Transverse colon (tissue), 4 donors: Measurements from ENCODE around the gene HNRNPF.

ENCODE experiments used
- EP300 ChIP-seq: sonication (generic); formaldehyde crosslinking; IDR thresholded peaks from one replicate; pipeline ENCODE4 v1.6.1; 2017; ENCODE audit warnings: antibody characterized with exemption, low read depth
- POLR2A ChIP-seq: fragments of 450-650 bp; IDR thresholded peaks from one replicate; pipeline ENCODE4 v1.6.1; 2016; ENCODE audit warnings: antibody characterized with exemption, mild to moderate bottlenecking, moderate library complexity
- POLR2AphosphoS5 ChIP-seq, 3 donors: sonication (generic); formaldehyde crosslinking; IDR thresholded peaks; one replicate each; pipeline ENCODE4 v1.6.1; 2016; ENCODE audit warnings: antibody characterized with exemption in 3 of 3
- TF ChIP-seq, protein P1 (sequence below), 5 experiments: fragments of 200-600 bp in 3 of 5; fragments of 450-650 bp in 2 of 5; sonication (generic) in 3 of 5; IDR thresholded peaks; 1 replicate in 2 of 5; 2 replicates in 3 of 5; pipeline ENCODE4 v1.5.1; 2016 to 2017; ENCODE audit warnings: antibody characterized with exemption in 5 of 5, inconsistent platforms in 3 of 5, mild to moderate bottlenecking in 2 of 5, moderate library complexity in 1 of 5

DNA sequence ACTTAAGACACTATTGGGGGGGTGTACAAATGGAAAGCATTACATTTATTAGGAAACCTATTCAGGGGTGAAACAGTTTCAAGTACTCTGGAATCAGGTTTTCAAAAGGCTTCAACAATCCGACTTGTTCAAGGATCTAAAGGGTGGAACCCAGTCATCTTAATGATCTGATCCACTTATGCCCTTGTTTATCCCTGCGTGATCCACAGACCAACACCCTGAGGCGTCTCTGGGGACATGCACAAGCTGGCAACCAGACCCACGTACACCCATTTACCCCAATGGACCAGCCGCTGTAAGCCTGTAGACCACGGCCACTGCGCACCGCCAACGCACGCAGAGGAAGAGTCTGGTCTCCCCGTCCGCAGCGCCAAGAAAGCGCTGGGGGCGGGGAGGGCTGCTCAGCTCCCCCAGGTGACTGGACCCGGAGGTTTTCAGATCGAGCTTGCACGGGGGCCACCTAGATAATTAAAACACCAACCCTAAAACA lies 13.4 kb downstream of the HNRNPF start:
- TF ChIP-seq, protein P1, sequence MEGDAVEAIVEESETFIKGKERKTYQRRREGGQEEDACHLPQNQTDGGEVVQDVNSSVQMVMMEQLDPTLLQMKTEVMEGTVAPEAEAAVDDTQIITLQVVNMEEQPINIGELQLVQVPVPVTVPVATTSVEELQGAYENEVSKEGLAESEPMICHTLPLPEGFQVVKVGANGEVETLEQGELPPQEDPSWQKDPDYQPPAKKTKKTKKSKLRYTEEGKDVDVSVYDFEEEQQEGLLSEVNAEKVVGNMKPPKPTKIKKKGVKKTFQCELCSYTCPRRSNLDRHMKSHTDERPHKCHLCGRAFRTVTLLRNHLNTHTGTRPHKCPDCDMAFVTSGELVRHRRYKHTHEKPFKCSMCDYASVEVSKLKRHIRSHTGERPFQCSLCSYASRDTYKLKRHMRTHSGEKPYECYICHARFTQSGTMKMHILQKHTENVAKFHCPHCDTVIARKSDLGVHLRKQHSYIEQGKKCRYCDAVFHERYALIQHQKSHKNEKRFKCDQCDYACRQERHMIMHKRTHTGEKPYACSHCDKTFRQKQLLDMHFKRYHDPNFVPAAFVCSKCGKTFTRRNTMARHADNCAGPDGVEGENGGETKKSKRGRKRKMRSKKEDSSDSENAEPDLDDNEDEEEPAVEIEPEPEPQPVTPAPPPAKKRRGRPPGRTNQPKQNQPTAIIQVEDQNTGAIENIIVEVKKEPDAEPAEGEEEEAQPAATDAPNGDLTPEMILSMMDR (IDR thresholded peaks at IDR 0.05): no peak
- TF ChIP-seq POLR2A (no peak), EP300 (no peak), POLR2AphosphoS5 (IDR thresholded peaks at IDR 0.05) (no peak)
